Fibroblast of skin of back (primary cell): Measurements from ENCODE around the gene DCTN4.

Experiments
- DNase-seq: peaks from one replicate; pipeline ENCODE4 v3.0.0-alpha.2; 2013

DCTN4 gene

GRCh38 chr5:150734579-150735384 is 24.0 kb downstream of the DCTN4 start:
- DNase-seq = no peak

GRCh38 chr5:150731669-150732242 is 27.1 kb downstream of the DCTN4 start:
- no peak for DNase-seq

- DNase-seq = no peak
Observed at GRCh38 chr5:150729859-150730258, 29.0 kb downstream of the DCTN4 start.

GRCh38 chr5:150723845-150724244 is 35.0 kb downstream of the DCTN4 start:
- no peak for DNase-seq

- peak; percentile 10 for DNase-seq
Observed at GRCh38 chr5:150710165-150710564, 48.7 kb downstream of the DCTN4 start.

GRCh38 chr5:150706776-150707390 is 51.9 kb downstream of the DCTN4 start:
- DNase-seq = no peak

GRCh38 chr5:150703762-150704161 is 55.1 kb downstream of the DCTN4 start:
- no peak for DNase-seq

GRCh38 chr5:150700594-150701377 is 58.0 kb downstream of the DCTN4 start, which contains the start of gene RBM22:
TSS of gene RBM22 (minus strand) at chr5:150701062. CDS start at chr5:150700985, 77 bp downstream.
- peak; percentile 88 for DNase-seq

GRCh38 chr5:150700246-150700593 is 58.6 kb downstream of the DCTN4 start:
- no peak for DNase-seq

- peak; percentile 62 for DNase-seq
Observed at GRCh38 chr5:150694612-150695011, 64.2 kb downstream of the DCTN4 start.

GRCh38 chr5:150692276-150692675 is 66.5 kb downstream of the DCTN4 start:
- DNase-seq = no peak

GRCh38 chr5:150690760-150691159 is 68.1 kb downstream of the DCTN4 start:
- DNase-seq = no peak

- DNase-seq = no peak
Observed at GRCh38 chr5:150689120-150689519, 69.7 kb downstream of the DCTN4 start.

GRCh38 chr5:150676578-150676977 is 82.2 kb downstream of the DCTN4 start:
- DNase-seq = no peak

GRCh38 chr5:150675069-150675468 is 83.7 kb downstream of the DCTN4 start:
- no peak for DNase-seq

- DNase-seq = no peak
Observed at GRCh38 chr5:150674341-150674821, 84.4 kb downstream of the DCTN4 start.

- no peak for DNase-seq
Observed at GRCh38 chr5:150672884-150673275, 85.9 kb downstream of the DCTN4 start.

GRCh38 chr5:150672237-150672883 is 86.5 kb downstream of the DCTN4 start:
- DNase-seq = peak; percentile 42

GRCh38 chr5:150671509-150672236 is 87.1 kb downstream of the DCTN4 start:
- DNase-seq = no peak

GRCh38 chr5:150670948-150671310 is 87.9 kb downstream of the DCTN4 start:
- no peak for DNase-seq

- no peak for DNase-seq
Observed at GRCh38 chr5:150670275-150670947, 88.4 kb downstream of the DCTN4 start.
